ENCODE data around the gene NCKAP5.

Gene NCKAP5

GRCh38 chr2:133264989-133265401 is 303.3 kb downstream of the NCKAP5 start:
- ChIA-PET POLR2A (interaction anchor here (1.2 kb wide), 1 partner anchor 515 kb away, joined by 4 read pairs; no protein-coding TSS in a partner anchor), CTCF (no interaction called here)
- TF ChIP-seq FOXK2 (IDR thresholded peaks at IDR 0.05) = no peak
- TF ChIP-seq L3MBTL2 (conservative IDR thresholded peaks at IDR 0.05) = no peak
- no peak for TF ChIP-seq ELF4 (IDR thresholded peaks at IDR 0.05)
- no peak for TF ChIP-seq ARNT (IDR thresholded peaks at IDR 0.05)
- TF ChIP-seq NFRKB (IDR thresholded peaks at IDR 0.05) = no peak
- TF ChIP-seq SUZ12 (IDR thresholded peaks at IDR 0.05) = no peak
- no peak for DNase-seq (ENCODE audit: extremely low spot score)

DNA sequence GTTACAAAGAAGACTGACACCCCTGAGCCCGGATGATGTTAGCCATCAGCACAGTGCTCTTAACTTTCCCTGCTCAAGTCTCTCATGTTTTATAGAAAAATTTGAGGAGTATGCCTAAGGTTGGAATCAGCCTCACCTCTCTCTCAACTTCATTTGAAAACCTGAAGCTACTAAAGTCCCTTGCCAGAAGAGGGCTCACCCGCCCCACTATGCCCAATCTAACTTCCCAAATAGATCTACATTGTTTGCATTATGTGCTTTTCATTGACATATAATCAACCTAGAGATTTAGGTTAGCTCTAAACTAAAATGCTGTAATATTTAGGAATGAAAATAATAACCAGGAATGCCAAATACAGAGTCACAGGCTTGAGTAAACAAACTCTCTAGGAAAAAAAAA is 305.4 kb downstream of the NCKAP5 start:
- no peak for TF ChIP-seq L3MBTL2 (conservative IDR thresholded peaks at IDR 0.05)
- no peak for TF ChIP-seq ELF4 (IDR thresholded peaks at IDR 0.05)
- no peak for TF ChIP-seq LEF1 (IDR thresholded peaks at IDR 0.05; ENCODE audit: borderline replicate concordance)
- no peak for TF ChIP-seq CTBP1 (IDR thresholded peaks at IDR 0.05; ENCODE audit: borderline replicate concordance)
- no peak for TF ChIP-seq BHLHE40 (IDR thresholded peaks at IDR 0.05; ENCODE audit: borderline replicate concordance)
- TF ChIP-seq SP1 (IDR thresholded peaks at IDR 0.05) = no peak
- TF ChIP-seq TARDBP (IDR thresholded peaks at IDR 0.05) = no peak
- no peak for TF ChIP-seq HDGF (IDR thresholded peaks at IDR 0.05; ENCODE audit: borderline replicate concordance)
- no peak for TF ChIP-seq FOXM1 (IDR thresholded peaks at IDR 0.05; ENCODE audit: borderline replicate concordance)
- TF ChIP-seq FOXK2 (IDR thresholded peaks at IDR 0.05) = no peak
- TF ChIP-seq ARNT (IDR thresholded peaks at IDR 0.05) = no peak
- no peak for TF ChIP-seq SUZ12 (IDR thresholded peaks at IDR 0.05)
- no peak for TF ChIP-seq NFRKB (IDR thresholded peaks at IDR 0.05)
- no peak for TF ChIP-seq ZNF384 (IDR thresholded peaks at IDR 0.05)
- TF ChIP-seq, protein P1, sequence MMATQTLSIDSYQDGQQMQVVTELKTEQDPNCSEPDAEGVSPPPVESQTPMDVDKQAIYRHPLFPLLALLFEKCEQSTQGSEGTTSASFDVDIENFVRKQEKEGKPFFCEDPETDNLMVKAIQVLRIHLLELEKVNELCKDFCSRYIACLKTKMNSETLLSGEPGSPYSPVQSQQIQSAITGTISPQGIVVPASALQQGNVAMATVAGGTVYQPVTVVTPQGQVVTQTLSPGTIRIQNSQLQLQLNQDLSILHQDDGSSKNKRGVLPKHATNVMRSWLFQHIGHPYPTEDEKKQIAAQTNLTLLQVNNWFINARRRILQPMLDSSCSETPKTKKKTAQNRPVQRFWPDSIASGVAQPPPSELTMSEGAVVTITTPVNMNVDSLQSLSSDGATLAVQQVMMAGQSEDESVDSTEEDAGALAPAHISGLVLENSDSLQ (IDR thresholded peaks at IDR 0.05) = no peak
- TF ChIP-seq FOXA1 (IDR thresholded peaks at IDR 0.05) = no peak
- ChIA-PET POLR2A (interaction anchor here (1.2 kb wide), 1 partner anchor 31 kb away, joined by 3 read pairs; no protein-coding TSS in a partner anchor), CTCF (interaction anchor here (0.6 to 0.9 kb wide), 7 partner anchors 26 to 499 kb away, joined by 3 to 7 read pairs (median 4); no protein-coding TSS in a partner anchor)
- DNase-seq (ENCODE audit: extremely low spot score) = no peak

DNA sequence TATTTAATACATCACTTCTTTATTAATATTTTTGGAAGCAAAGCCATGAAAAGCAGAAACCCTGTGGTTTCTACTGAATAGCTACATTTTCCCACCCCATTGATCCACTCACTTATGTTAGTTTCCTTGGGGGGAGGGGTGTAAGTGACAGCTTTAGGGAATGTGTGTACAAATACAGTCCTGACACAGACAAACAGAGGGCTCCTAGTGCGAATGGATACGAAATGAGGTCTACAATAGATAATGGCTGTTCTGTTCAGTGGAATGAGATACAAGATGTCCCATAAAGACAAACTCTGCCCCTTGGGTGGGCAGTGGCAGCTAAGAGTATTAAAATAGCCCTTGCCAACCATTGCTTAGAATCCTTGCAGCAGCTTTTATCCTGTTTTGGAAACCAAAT is 312.9 kb downstream of the NCKAP5 start:
- ChIA-PET CTCF (no interaction called here), POLR2A (no interaction called here)
- TF ChIP-seq, protein P1 (IDR thresholded peaks at IDR 0.05) = no peak
- TF ChIP-seq BHLHE40 (IDR thresholded peaks at IDR 0.05; ENCODE audit: borderline replicate concordance) (no peak), SP1 (IDR thresholded peaks at IDR 0.05) (no peak), LEF1 (IDR thresholded peaks at IDR 0.05; ENCODE audit: borderline replicate concordance) (no peak), ZNF384 (IDR thresholded peaks at IDR 0.05) (no peak), CTBP1 (IDR thresholded peaks at IDR 0.05; ENCODE audit: borderline replicate concordance) (no peak)
- no peak for DNase-seq (ENCODE audit: extremely low spot score)

DNA sequence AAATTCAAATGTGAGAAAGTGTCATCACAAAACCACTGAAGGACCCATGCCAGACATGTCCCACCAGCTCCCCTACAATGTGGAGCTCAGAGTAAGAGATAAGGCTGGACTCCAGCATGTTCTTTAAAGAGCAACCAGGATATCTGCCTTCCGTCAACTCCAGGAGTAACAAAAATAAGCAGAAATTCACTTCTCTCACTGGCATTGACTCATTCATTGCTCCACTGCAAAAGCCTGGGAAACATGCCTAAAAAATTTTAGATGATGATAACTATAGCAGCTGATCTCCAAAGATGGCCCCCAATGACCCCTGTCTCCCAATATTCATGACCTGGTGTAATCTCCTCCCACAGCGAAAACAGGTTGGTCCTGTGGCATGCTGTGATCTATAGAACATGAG is 314.5 kb downstream of the NCKAP5 start:
- POLR2A ChIA-PET = no interaction called here
- DNase-seq (ENCODE audit: extremely low spot score) = no peak
- CTCF ChIA-PET = interaction anchor here (0.6 kb wide), 1 partner anchor 324 kb away, joined by 3 read pairs; no protein-coding TSS in a partner anchor
- no peak for TF ChIP-seq TARDBP (IDR thresholded peaks at IDR 0.05)
- TF ChIP-seq LEF1 (IDR thresholded peaks at IDR 0.05; ENCODE audit: borderline replicate concordance) = no peak
- TF ChIP-seq SUZ12 (IDR thresholded peaks at IDR 0.05) = no peak
- TF ChIP-seq, protein P1 (IDR thresholded peaks at IDR 0.05) = no peak
- no peak for TF ChIP-seq FOXM1 (IDR thresholded peaks at IDR 0.05; ENCODE audit: borderline replicate concordance)
- no peak for TF ChIP-seq NFRKB (IDR thresholded peaks at IDR 0.05)
- no peak for TF ChIP-seq ELF4 (IDR thresholded peaks at IDR 0.05)
- no peak for TF ChIP-seq CTBP1 (IDR thresholded peaks at IDR 0.05; ENCODE audit: borderline replicate concordance)
- no peak for TF ChIP-seq ZNF384 (IDR thresholded peaks at IDR 0.05)
- no peak for TF ChIP-seq FOXK2 (IDR thresholded peaks at IDR 0.05)
- no peak for TF ChIP-seq ARNT (IDR thresholded peaks at IDR 0.05)
- no peak for TF ChIP-seq HDGF (IDR thresholded peaks at IDR 0.05; ENCODE audit: borderline replicate concordance)
- TF ChIP-seq SP1 (IDR thresholded peaks at IDR 0.05) = no peak
- TF ChIP-seq L3MBTL2 (conservative IDR thresholded peaks at IDR 0.05) = no peak
- TF ChIP-seq BHLHE40 (IDR thresholded peaks at IDR 0.05; ENCODE audit: borderline replicate concordance) = no peak
- TF ChIP-seq FOXA1 (IDR thresholded peaks at IDR 0.05) = no peak

DNA sequence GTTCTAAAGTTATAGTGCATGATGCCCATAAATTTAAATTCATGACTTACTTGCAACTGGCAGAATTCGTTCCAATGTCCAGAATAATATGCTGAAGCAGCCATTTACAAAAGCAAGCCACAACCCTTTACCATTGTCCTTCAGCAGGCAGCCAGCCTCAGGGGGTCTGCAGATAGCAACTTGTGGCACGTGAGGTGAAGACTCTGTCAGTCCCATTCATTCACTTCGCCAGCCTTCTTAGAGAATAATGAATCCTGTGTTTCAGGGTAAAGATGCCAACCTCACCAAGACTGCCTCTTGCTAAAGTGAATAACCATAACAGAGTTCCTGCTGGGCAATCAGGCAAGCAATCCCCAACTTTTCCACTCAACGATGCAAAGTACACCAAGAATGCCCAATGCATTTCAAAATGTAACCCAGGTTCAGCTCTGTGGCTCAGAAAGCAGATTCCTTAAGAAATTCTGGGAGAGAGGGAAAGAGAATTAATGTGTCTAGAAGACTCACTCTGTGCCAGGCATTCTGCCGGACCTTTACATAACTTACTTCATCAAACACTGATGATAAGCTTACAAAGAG is 315.4 kb downstream of the NCKAP5 start:
- CTCF ChIA-PET = no interaction called here
- DNase-seq (ENCODE audit: extremely low spot score) = no peak
- no peak for TF ChIP-seq LEF1 (IDR thresholded peaks at IDR 0.05; ENCODE audit: borderline replicate concordance)
- POLR2A ChIA-PET = no interaction called here

DNA sequence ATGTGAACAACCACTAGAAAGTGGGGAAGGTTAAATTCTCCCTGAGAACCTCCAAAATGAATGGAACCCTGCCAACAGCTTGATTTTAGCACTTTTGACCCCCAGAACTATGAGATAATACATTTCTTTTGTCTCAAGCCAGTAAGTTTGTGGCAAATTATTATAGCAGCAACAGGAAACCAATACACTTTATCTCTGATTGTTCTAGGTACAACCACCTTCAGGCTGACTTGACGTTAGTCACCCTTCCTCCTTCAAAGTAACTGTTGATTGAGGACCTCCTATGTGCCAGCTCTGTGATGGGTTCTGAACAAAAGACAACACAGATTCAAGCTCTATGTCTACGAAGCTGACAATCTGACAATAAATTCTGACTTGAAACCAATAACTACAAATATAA is 318.9 kb downstream of the NCKAP5 start:
- ChIA-PET POLR2A (interaction anchor here (0.5 kb wide), 1 partner anchor 18 kb away, joined by 3 read pairs; no protein-coding TSS in a partner anchor), CTCF (interaction anchor here (0.6 kb wide), 1 partner anchor 394 kb away, joined by 3 read pairs; no protein-coding TSS in a partner anchor)
- no peak for DNase-seq (ENCODE audit: extremely low spot score)
- TF ChIP-seq ZNF384 (IDR thresholded peaks at IDR 0.05) (no peak), TARDBP (IDR thresholded peaks at IDR 0.05) (no peak), BHLHE40 (IDR thresholded peaks at IDR 0.05; ENCODE audit: borderline replicate concordance) (no peak), FOXM1 (IDR thresholded peaks at IDR 0.05; ENCODE audit: borderline replicate concordance) (no peak), LEF1 (IDR thresholded peaks at IDR 0.05; ENCODE audit: borderline replicate concordance) (no peak), FOXK2 (IDR thresholded peaks at IDR 0.05) (no peak), ELF4 (IDR thresholded peaks at IDR 0.05) (no peak), ARNT (IDR thresholded peaks at IDR 0.05) (no peak), NFRKB (IDR thresholded peaks at IDR 0.05) (no peak), CTBP1 (IDR thresholded peaks at IDR 0.05; ENCODE audit: borderline replicate concordance) (no peak), HDGF (IDR thresholded peaks at IDR 0.05; ENCODE audit: borderline replicate concordance) (no peak), SUZ12 (IDR thresholded peaks at IDR 0.05) (no peak)
- TF ChIP-seq, protein P1 (IDR thresholded peaks at IDR 0.05) = no peak

Measured in HEK293T (cell line).